HepG2 (cell line): ENCODE data around the gene METTL26. TPM values are rescaled to one million over a fixed set of nuclear protein-coding genes. Genes with fewer than 3 reads are reported as not detected.
A peak's percentile ranks its signal among the peaks of the same experiment; 100 is the strongest.

ENCODE experiments used
- BRCA1 ChIP-seq: sonication (generic); formaldehyde crosslinking; IDR thresholded peaks from 2 replicates; pipeline ENCODE4 v1.4.0; 2020; ENCODE audit warnings: missing genetic modification reagents
- DNMT3B ChIP-seq: conservative IDR thresholded peaks from 2 replicates; pipeline ENCODE4 v1.6.1; 2016; ENCODE audit warnings: missing biosample characterization, control low read depth
- GTF2F1 ChIP-seq: fragments of 150-350 bp; IDR thresholded peaks from 2 replicates; pipeline ENCODE4 v1.6.1; 2014; ENCODE audit warnings: low read length
- REXO4 ChIP-seq: sonication (generic); formaldehyde crosslinking; IDR thresholded peaks from 2 replicates; pipeline ENCODE4 v1.8.0; 2022; ENCODE audit warnings: missing genetic modification reagents, mild to moderate bottlenecking, borderline replicate concordance
- SRY ChIP-seq: sonication (generic); formaldehyde crosslinking; IDR thresholded peaks from 2 replicates; pipeline ENCODE4 v1.8.0; 2022; ENCODE audit warnings: mild to moderate bottlenecking, missing genetic modification reagents
- TGIF2 ChIP-seq: IDR thresholded peaks from 2 replicates; pipeline ENCODE4 v1.6.1; 2016; ENCODE audit warnings: control low read depth, missing compliant biosample characterization
- ZBTB7B ChIP-seq: sonication (generic); formaldehyde crosslinking; IDR thresholded peaks from 2 replicates; pipeline ENCODE4 v1.4.0; 2020; ENCODE audit warnings: missing genetic modification reagents
- ZBTB8A ChIP-seq: sonication (generic); formaldehyde crosslinking; IDR thresholded peaks from 2 replicates; pipeline ENCODE4 v1.4.0; 2020; ENCODE audit warnings: mild to moderate bottlenecking, low read depth, missing genetic modification reagents, borderline replicate concordance
- ZNF331 ChIP-seq: sonication (generic); formaldehyde crosslinking; IDR thresholded peaks from 2 replicates; pipeline ENCODE4 v1.4.0; 2020; ENCODE audit warnings: missing genetic modification reagents
- ZNF737 ChIP-seq: sonication (generic); formaldehyde crosslinking; IDR thresholded peaks from 2 replicates; pipeline ENCODE4 v1.5.0; 2020; ENCODE audit warnings: missing genetic modification reagents, mild to moderate bottlenecking, borderline replicate concordance
- ZSCAN12 ChIP-seq: sonication (generic); formaldehyde crosslinking; IDR thresholded peaks from 2 replicates; pipeline ENCODE4 v1.9.0; 2021; ENCODE audit warnings: mild to moderate bottlenecking, missing genetic modification reagents
- ZSCAN20 ChIP-seq: sonication (generic); formaldehyde crosslinking; IDR thresholded peaks from 2 replicates; pipeline ENCODE4 v1.4.0; 2020; ENCODE audit warnings: missing genetic modification reagents, mild to moderate bottlenecking, borderline replicate concordance
- polyA plus RNA-seq, 8 experiments: library from polyadenylated mRNA; depleted of rRNA in 3 of 8; stranded (reverse) in 7 of 8; unstranded in 1 of 8; fragments of >200 nt; fragmentation: Illumina TruSeq in 4 of 8; extraction: Trizol in 4 of 8; gene quantifications; 2 replicates each; pipeline versions ENCODE4 v1.2.1 to v1.2.3, GENCODE V29; 2011 to 2016; ENCODE audit warnings: low read depth in 4 of 8, missing spikeins in 1 of 8, mixed read lengths in 1 of 8; ENCODE audit not compliant: insufficient read depth in 1 of 8
- total RNA-seq, 5 experiments: library from RNA; depleted of rRNA; stranded (reverse); fragments of >200 nt; fragmentation: Illumina TruSeq; extraction: Trizol; gene quantifications; 2 replicates each; pipeline ENCODE4 v1.2.3, GENCODE V29; 2016; ENCODE audit warnings: low read depth in 1 of 5
- TF ChIP-seq, protein P1 (sequence below): sonication (generic); formaldehyde crosslinking; IDR thresholded peaks from 2 replicates; pipeline ENCODE4 v1.9.0; 2022; ENCODE audit warnings: missing genetic modification reagents, mild to moderate bottlenecking, borderline replicate concordance
- TF ChIP-seq, protein P2 (sequence below): sonication (generic); formaldehyde crosslinking; IDR thresholded peaks from 2 replicates; pipeline ENCODE4 v1.4.0; 2020; ENCODE audit warnings: missing genetic modification reagents
- TF ChIP-seq, protein P3 (sequence below): sonication (generic); formaldehyde crosslinking; IDR thresholded peaks from 2 replicates; pipeline ENCODE4 v1.4.0; 2020; ENCODE audit warnings: missing genetic modification reagents
- TF ChIP-seq, protein P4 (sequence below): sonication (generic); formaldehyde crosslinking; IDR thresholded peaks from 2 replicates; pipeline ENCODE4 v1.5.0; 2020; ENCODE audit warnings: missing genetic modification reagents
- TF ChIP-seq, protein P5 (sequence below): sonication (generic); formaldehyde crosslinking; IDR thresholded peaks from 2 replicates; pipeline ENCODE4 v1.4.0; 2020; ENCODE audit warnings: mild to moderate bottlenecking, low read depth, missing genetic modification reagents
- TF ChIP-seq, protein P6 (sequence below): sonication (generic); formaldehyde crosslinking; IDR thresholded peaks from 2 replicates; pipeline ENCODE4 v1.5.0; 2020; ENCODE audit warnings: missing genetic modification reagents

METTL26 gene
- total and polyA plus RNA-seq, 2 of the 13 experiments (the other 11 are each of a cell fraction or from before 2014, with no cell fraction given), result 65.5 to 70.1 TPM

DNA sequence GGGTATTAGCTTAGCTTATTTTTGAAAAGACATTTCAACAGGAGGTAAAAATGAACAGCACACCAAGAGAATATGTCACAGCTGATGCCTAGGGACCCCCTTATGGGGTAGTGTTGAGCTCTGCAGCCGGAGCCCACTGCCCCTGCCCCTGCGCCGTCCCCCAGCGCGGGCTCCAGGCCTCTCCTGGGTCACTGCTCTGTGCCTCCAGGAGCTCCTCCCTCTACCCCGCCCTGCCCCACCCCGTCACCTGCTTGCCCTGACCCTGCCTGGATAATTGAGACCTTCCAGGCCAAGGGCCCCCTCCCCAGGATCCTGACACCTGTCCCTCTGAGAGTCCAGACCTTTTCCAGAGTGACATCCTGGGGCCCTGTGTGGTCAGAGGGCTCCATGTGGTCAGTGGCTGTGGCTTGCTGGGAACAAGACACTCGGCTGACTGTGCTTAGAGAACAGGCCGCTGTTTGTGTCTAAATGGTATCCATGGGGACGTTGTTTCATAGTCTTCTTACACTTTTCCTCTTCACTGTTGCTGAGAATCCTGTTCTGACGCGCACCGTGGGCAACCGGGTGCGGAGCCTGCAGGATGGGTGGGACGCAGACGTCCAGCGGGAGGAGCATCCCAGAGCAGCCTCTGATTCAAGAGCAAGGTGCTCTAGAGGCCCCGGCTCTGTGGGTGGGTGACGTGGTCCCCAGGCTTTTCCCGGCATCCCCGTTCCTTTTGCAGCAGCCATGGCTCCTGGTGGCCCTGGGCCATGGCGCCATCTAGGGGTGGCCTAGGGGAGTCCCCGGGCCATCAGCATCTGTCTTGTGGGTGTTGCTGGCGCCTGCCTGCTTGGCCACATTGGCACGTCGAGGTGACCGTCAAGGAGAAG, 25.4 kb downstream of the METTL26 start (continued):
- TF ChIP-seq ZBTB7B (CRISPR knock-in tag), result peak; percentile 37; the same call in 1 of the 2 replicates
- TF ChIP-seq, protein P1, sequence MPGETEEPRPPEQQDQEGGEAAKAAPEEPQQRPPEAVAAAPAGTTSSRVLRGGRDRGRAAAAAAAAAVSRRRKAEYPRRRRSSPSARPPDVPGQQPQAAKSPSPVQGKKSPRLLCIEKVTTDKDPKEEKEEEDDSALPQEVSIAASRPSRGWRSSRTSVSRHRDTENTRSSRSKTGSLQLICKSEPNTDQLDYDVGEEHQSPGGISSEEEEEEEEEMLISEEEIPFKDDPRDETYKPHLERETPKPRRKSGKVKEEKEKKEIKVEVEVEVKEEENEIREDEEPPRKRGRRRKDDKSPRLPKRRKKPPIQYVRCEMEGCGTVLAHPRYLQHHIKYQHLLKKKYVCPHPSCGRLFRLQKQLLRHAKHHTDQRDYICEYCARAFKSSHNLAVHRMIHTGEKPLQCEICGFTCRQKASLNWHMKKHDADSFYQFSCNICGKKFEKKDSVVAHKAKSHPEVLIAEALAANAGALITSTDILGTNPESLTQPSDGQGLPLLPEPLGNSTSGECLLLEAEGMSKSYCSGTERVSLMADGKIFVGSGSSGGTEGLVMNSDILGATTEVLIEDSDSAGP, result peak; percentile 51; the same call in 1 of the 2 replicates
- TF ChIP-seq, protein P2, sequence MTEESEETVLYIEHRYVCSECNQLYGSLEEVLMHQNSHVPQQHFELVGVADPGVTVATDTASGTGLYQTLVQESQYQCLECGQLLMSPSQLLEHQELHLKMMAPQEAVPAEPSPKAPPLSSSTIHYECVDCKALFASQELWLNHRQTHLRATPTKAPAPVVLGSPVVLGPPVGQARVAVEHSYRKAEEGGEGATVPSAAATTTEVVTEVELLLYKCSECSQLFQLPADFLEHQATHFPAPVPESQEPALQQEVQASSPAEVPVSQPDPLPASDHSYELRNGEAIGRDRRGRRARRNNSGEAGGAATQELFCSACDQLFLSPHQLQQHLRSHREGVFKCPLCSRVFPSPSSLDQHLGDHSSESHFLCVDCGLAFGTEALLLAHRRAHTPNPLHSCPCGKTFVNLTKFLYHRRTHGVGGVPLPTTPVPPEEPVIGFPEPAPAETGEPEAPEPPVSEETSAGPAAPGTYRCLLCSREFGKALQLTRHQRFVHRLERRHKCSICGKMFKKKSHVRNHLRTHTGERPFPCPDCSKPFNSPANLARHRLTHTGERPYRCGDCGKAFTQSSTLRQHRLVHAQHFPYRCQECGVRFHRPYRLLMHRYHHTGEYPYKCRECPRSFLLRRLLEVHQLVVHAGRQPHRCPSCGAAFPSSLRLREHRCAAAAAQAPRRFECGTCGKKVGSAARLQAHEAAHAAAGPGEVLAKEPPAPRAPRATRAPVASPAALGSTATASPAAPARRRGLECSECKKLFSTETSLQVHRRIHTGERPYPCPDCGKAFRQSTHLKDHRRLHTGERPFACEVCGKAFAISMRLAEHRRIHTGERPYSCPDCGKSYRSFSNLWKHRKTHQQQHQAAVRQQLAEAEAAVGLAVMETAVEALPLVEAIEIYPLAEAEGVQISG (CRISPR knock-in tag), result peak; percentile 74
- no peak for TF ChIP-seq ZNF331 (CRISPR knock-in tag)
- TF ChIP-seq ZSCAN12 (CRISPR knock-in tag), result no peak
- TF ChIP-seq SRY (CRISPR knock-in tag), result no peak
- TF ChIP-seq, protein P3, sequence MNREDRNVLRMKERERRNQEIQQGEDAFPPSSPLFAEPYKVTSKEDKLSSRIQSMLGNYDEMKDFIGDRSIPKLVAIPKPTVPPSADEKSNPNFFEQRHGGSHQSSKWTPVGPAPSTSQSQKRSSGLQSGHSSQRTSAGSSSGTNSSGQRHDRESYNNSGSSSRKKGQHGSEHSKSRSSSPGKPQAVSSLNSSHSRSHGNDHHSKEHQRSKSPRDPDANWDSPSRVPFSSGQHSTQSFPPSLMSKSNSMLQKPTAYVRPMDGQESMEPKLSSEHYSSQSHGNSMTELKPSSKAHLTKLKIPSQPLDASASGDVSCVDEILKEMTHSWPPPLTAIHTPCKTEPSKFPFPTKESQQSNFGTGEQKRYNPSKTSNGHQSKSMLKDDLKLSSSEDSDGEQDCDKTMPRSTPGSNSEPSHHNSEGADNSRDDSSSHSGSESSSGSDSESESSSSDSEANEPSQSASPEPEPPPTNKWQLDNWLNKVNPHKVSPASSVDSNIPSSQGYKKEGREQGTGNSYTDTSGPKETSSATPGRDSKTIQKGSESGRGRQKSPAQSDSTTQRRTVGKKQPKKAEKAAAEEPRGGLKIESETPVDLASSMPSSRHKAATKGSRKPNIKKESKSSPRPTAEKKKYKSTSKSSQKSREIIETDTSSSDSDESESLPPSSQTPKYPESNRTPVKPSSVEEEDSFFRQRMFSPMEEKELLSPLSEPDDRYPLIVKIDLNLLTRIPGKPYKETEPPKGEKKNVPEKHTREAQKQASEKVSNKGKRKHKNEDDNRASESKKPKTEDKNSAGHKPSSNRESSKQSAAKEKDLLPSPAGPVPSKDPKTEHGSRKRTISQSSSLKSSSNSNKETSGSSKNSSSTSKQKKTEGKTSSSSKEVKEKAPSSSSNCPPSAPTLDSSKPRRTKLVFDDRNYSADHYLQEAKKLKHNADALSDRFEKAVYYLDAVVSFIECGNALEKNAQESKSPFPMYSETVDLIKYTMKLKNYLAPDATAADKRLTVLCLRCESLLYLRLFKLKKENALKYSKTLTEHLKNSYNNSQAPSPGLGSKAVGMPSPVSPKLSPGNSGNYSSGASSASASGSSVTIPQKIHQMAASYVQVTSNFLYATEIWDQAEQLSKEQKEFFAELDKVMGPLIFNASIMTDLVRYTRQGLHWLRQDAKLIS (CRISPR knock-in tag), result no peak
- no peak for TF ChIP-seq GTF2F1
- TF ChIP-seq, protein P4, sequence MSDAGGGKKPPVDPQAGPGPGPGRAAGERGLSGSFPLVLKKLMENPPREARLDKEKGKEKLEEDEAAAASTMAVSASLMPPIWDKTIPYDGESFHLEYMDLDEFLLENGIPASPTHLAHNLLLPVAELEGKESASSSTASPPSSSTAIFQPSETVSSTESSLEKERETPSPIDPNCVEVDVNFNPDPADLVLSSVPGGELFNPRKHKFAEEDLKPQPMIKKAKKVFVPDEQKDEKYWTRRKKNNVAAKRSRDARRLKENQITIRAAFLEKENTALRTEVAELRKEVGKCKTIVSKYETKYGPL (CRISPR knock-in tag), result no peak
- TF ChIP-seq ZSCAN20 (CRISPR knock-in tag), result no peak
- no peak for TF ChIP-seq ZBTB8A (CRISPR knock-in tag)
- no peak for TF ChIP-seq BRCA1 (CRISPR knock-in tag)
- no peak for TF ChIP-seq TGIF2 (CRISPR knock-in tag)
- TF ChIP-seq, protein P5, sequence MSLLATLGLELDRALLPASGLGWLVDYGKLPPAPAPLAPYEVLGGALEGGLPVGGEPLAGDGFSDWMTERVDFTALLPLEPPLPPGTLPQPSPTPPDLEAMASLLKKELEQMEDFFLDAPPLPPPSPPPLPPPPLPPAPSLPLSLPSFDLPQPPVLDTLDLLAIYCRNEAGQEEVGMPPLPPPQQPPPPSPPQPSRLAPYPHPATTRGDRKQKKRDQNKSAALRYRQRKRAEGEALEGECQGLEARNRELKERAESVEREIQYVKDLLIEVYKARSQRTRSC (CRISPR knock-in tag), result no peak
- no peak for TF ChIP-seq DNMT3B (CRISPR knock-in tag)
- no peak for TF ChIP-seq ZNF737 (CRISPR knock-in tag)
- TF ChIP-seq, protein P6, sequence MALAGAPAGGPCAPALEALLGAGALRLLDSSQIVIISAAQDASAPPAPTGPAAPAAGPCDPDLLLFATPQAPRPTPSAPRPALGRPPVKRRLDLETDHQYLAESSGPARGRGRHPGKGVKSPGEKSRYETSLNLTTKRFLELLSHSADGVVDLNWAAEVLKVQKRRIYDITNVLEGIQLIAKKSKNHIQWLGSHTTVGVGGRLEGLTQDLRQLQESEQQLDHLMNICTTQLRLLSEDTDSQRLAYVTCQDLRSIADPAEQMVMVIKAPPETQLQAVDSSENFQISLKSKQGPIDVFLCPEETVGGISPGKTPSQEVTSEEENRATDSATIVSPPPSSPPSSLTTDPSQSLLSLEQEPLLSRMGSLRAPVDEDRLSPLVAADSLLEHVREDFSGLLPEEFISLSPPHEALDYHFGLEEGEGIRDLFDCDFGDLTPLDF (CRISPR knock-in tag), result no peak
- TF ChIP-seq REXO4 (CRISPR knock-in tag), result no peak
